Kidney (tissue), 14 donors: Measurements from ENCODE around the gene ATF6B. TPM values are rescaled to one million over a fixed set of nuclear protein-coding genes. Genes with fewer than 3 reads are reported as not detected.

Experiments
- DNase-seq, 5 donors: peaks; one replicate each; pipeline ENCODE4 v3.0.0-alpha.2; 2013 to 2020
- FAIRE-seq: peaks from 2 replicates; lab custom pipeline; 2012; peaks lifted over from hg19 to GRCh38; lab: Jason Lieb, UNC
- H3K27ac ChIP-seq, 2 donors: one replicate each; pipeline ENCODE4 v1.7.0; 2013; ENCODE audit warnings: low read depth in 2 of 2, low read length in 2 of 2, inconsistent platforms in 1 of 2
- H3K27me3 ChIP-seq: one replicate; pipeline ENCODE4 v1.7.1; 2013; ENCODE audit warnings: low read length, inconsistent platforms; ENCODE audit not compliant: control insufficient read depth, insufficient read depth
- H3K36me3 ChIP-seq, 3 donors: one replicate each; pipeline versions ENCODE4 v1.7.0 to v1.7.1; 2013; ENCODE audit warnings: low read length in 3 of 3, control low read depth in 1 of 3, inconsistent platforms in 1 of 3; ENCODE audit not compliant: insufficient read depth in 3 of 3, control insufficient read depth in 2 of 3
- H3K4me1 ChIP-seq, 3 donors: one replicate each; pipeline versions ENCODE4 v1.7.0 to v1.7.1; 2013; ENCODE audit warnings: low read length in 3 of 3, inconsistent platforms in 1 of 3, low read depth in 1 of 3; ENCODE audit not compliant: control insufficient read depth in 2 of 3, insufficient read depth in 2 of 3
- H3K4me3 ChIP-seq, 3 donors: one replicate each; pipeline versions ENCODE4 v1.7.0 to v1.8.1; 2013; ENCODE audit warnings: low read length in 3 of 3, control low read depth in 1 of 3, inconsistent platforms in 1 of 3
- H3K9ac ChIP-seq, 3 donors: one replicate each; pipeline versions ENCODE4 v1.7.0 to v1.7.1; 2013; ENCODE audit warnings: low read length in 3 of 3, control low read depth in 1 of 3, inconsistent platforms in 1 of 3
- H3K9me3 ChIP-seq, 3 donors: one replicate each; pipeline versions ENCODE4 v1.7.0 to v1.7.1; 2013; ENCODE audit warnings: low read length in 3 of 3, control low read depth in 1 of 3, inconsistent platforms in 1 of 3; ENCODE audit not compliant: control insufficient read depth in 2 of 3, insufficient read depth in 1 of 3
- CTCF ChIP-seq: IDR thresholded peaks from 3 replicates; pipeline ENCODE4 v1.5.1; 2012; ENCODE audit warnings: mild to moderate bottlenecking, moderate library complexity, borderline replicate concordance; ENCODE audit not compliant: insufficient read depth; ENCODE audit errors: extremely low read depth
- intact Hi-C: fragments of 100-400 bp; cut with DNase I; formaldehyde crosslinking; loops from one replicate; pipeline ENCODE4 v1.11.1; 2022
- polyA plus RNA-seq: library from polyadenylated mRNA; stranded (reverse); fragments of 350-450 nt; fragmentation: Illumina TruSeq; extraction: RNeasy Lipid Tissue Mini Kit (QIAGEN cat#74804); gene quantifications from one replicate; pipeline ENCODE4 v1.2.3, GENCODE V29; 2014; ENCODE audit warnings: low read depth, low replicate concordance; ENCODE audit not compliant: insufficient read depth
- total RNA-seq: library from RNA; stranded (reverse); fragmentation: NEBNext Ultra II Directional; extraction: Animal tissue kit (Norgen Biotek cat#: 25700); gene quantifications from one replicate; pipeline ENCODE4 v1.2.1, GENCODE V29; 2021
- donor health status: control.
- donor health status: control.
- donor health status: control.
- donor health status: control.
- donor health status: control.
- donor health status: DM: yes; HTN: yes; CAD: no.
- donor health status: Normal renal cell carcinoma (clear cell type).

The ATF6B gene
- total and polyA plus RNA-seq, 2 donors from 2014 or later: 40.3 to 104 TPM

DNA sequence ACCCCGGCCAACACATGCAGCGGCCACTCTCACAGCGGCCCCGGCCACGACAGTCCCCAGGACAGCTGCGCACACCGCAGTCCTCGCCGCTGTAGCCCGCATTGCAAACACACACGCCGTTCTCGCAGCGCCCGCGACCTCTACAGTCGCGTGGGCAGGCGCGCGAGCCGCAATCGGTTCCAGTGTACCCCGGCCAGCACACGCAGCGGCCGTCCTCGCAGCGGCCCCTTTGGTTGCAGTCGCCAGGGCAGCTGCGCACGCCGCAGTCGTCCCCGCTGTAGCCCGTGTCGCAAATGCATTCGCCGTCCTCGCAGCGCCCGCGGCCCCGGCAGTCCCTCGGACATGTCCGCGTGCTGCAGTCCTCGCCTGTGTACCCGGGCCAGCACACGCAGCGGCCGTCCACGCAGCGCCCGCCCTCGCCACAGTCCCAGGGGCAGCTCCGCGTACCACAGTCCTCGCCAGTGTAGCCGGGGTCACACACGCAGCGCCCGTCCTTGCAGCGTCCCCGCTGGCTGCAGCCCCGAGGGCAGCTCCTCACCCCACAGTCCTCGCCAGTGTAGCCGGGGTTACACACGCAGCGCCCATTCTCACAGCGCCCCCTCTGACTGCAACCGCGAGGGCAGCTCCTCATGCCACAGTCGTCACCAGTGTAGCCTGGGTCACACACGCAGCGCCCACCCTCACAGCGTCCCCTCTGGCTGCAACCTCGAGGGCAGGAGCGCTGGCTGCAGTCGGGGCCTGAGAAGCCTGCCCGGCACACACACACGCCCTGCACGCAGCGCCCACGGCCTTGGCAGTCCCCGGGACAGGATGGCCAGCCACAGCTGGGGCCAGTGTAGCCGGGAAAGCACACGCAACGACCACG, 31.4 kb downstream of the ATF6B start:
- H3K9ac ChIP-seq: no peak overlapping the region
- H3K4me3 ChIP-seq: no peak overlapping the region
- no peak for FAIRE-seq

GRCh38 chr6:32096087-32096393, 32.0 kb downstream of the ATF6B start:
- FAIRE-seq: no peak
- H3K27ac ChIP-seq: no peak overlapping the region

More for the DNA sequence above, 31.4 kb downstream of the ATF6B start:
- Histone ChIP-seq H3K4me1 (peaks cover 0 to 10% (median 3%) of the 10 kb centered on the region in 3 donors), H3K36me3 (no peaks in the 10 kb centered on the region), H3K27ac (no peak overlapping the region), H3K27me3 (peaks cover 9% of the 10 kb centered on the region), H3K9me3 (no peaks in the 10 kb centered on the region)
- DNase-seq: peak in 2 of 5 donors; percentile 37 to 42
- intact Hi-C loops: no loop called here
- TF ChIP-seq CTCF: no peak

DNA sequence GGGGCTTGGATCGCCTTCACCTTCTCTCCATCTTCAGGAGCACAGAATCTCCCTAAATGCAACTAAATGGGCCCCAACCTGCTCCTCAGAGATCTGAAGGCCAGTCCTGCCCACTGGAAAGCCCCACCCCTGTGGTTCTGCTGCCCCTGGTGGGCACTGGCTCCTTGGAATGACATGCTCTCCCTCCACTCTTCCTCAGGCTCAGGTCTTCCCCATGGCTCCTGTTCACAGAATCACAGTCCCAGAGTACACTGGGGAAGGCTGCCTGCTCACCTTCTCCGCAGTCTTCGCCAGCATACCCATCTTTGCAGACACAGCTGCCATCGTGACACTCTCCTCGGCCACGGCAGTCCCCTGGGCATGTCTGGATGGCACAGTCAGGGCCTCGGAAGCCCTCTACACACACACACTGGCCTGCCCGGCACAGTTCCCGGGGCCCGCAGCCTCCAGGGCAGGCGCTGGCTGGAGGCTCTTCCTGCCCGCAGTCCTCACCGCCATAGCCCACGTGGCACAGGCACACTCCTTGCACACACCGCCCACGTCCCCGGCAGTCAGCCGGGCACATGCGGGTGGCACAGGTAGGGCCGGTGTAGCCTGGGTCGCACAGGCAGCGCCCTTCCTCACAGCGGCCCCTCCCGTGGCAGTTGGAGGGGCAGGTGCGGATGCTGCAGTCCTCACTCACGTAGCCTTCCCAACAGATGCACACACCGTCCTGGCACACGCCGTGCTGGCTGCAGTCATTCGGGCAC, 32.5 kb downstream of the ATF6B start:
- no peaks in the 10 kb centered on the region for H3K9me3 ChIP-seq
- intact Hi-C loops: no loop called here
- H3K36me3 ChIP-seq: no peaks in the 10 kb centered on the region
- H3K27ac ChIP-seq: no peak overlapping the region
- H3K9ac ChIP-seq: no peak overlapping the region
- FAIRE-seq (no peak), DNase-seq (no peak)
- no peak overlapping the region for H3K4me3 ChIP-seq
- peaks cover 0 to 10% (median 3%) of the 10 kb centered on the region in 3 donors for H3K4me1 ChIP-seq
- H3K27me3 ChIP-seq: peaks cover 9% of the 10 kb centered on the region
- no peak for TF ChIP-seq CTCF

More at GRCh38 chr6:32096087-32096393, 32.0 kb downstream of the ATF6B start:
- Histone ChIP-seq H3K9me3 (no peaks in the 10 kb centered on the region), H3K36me3 (no peaks in the 10 kb centered on the region), H3K27me3 (peaks cover 9% of the 10 kb centered on the region), H3K4me1 (peaks cover 0 to 10% (median 3%) of the 10 kb centered on the region in 3 donors), H3K4me3 (no peak overlapping the region), H3K9ac (no peak overlapping the region)
- intact Hi-C loops: no loop called here
- TF ChIP-seq CTCF: no peak
- no peak for DNase-seq
